DND-41 (cell line): Measurements from ENCODE around the gene RAB35.

Experiments used
- ATAC-seq: fragments of 200-7000 bp; cut with Tn5 transposase; 3 replicates; pipeline ENCODE4 v1.9.1; 2021; ENCODE audit warnings: low read depth; ENCODE audit not compliant: insufficient read depth
- DNase-seq: peaks from one replicate; pipeline ENCODE4 v3.0.0-alpha.2; 2020
- H2AFZ ChIP-seq: 2 replicates; pipeline ENCODE4 v1.6.0; 2012; ENCODE audit warnings: low read depth, low read length
- H3K27ac ChIP-seq: 2 replicates; pipeline ENCODE4 v1.5.1; 2012; ENCODE audit warnings: low read length, inconsistent platforms
- H3K27me3 ChIP-seq: fragments of 200-600 bp; sonication (generic); 2 replicates; pipeline ENCODE4 v1.6.0; 2012; ENCODE audit warnings: low read length, mild to moderate bottlenecking, inconsistent platforms; ENCODE audit not compliant: insufficient read depth, poor library complexity
- H3K36me3 ChIP-seq: 2 replicates; pipeline ENCODE4 v1.5.1; 2012; ENCODE audit warnings: low read length, inconsistent platforms; ENCODE audit not compliant: insufficient read depth
- H3K4me1 ChIP-seq: 2 replicates; pipeline ENCODE4 v1.5.1; 2012; ENCODE audit warnings: mild to moderate bottlenecking, low read length; ENCODE audit not compliant: insufficient read depth
- H3K4me2 ChIP-seq: 2 replicates; pipeline ENCODE4 v1.6.0; 2012; ENCODE audit warnings: mild to moderate bottlenecking, moderate library complexity, low read length, inconsistent platforms; ENCODE audit not compliant: insufficient read depth
- H3K4me3 ChIP-seq, 2 experiments: fragments of 200-600 bp in 1 of 2; shearing (Covaris generic) in 1 of 2; 2 replicates each; pipeline ENCODE4 v1.5.1; 2012 to 2016; ENCODE audit warnings: inconsistent platforms in 2 of 2, low read length in 2 of 2, mild to moderate bottlenecking in 2 of 2, low read depth in 1 of 2, moderate library complexity in 1 of 2
- H3K79me2 ChIP-seq: 2 replicates; pipeline ENCODE4 v1.6.0; 2012; ENCODE audit warnings: low read length, inconsistent platforms; ENCODE audit not compliant: insufficient read depth
- H3K9ac ChIP-seq: 2 replicates; pipeline ENCODE4 v1.6.0; 2012; ENCODE audit warnings: low read depth, mild to moderate bottlenecking, inconsistent platforms, low read length, moderate library complexity
- H3K9me3 ChIP-seq: 2 replicates; pipeline ENCODE4 v1.5.1; 2012; ENCODE audit warnings: low read length, moderate library complexity, mild to moderate bottlenecking, inconsistent platforms; ENCODE audit not compliant: insufficient read depth, severe bottlenecking
- H4K20me1 ChIP-seq: 2 replicates; pipeline ENCODE4 v1.6.0; 2012; ENCODE audit warnings: low read length; ENCODE audit not compliant: insufficient read depth
- CTCF ChIP-seq: IDR thresholded peaks from 2 replicates; pipeline ENCODE4 v1.5.1; 2012; ENCODE audit warnings: borderline replicate concordance, low read length, moderate library complexity, mild to moderate bottlenecking; ENCODE audit not compliant: poor library complexity, severe bottlenecking; ENCODE audit errors: extremely low read depth
- EZH2 ChIP-seq: IDR thresholded peaks from 3 replicates; pipeline ENCODE4 v1.6.1; 2012; ENCODE audit warnings: borderline replicate concordance, low read depth, mild to moderate bottlenecking, moderate library complexity, low read length, inconsistent platforms; ENCODE audit not compliant: severe bottlenecking

Gene RAB35

GRCh38 chr12:120132054-120132836 lies 15.7 kb upstream of the RAB35 start:
- no peak overlapping the region for H3K9ac ChIP-seq

GRCh38 chr12:120131116-120131515 lies 14.6 kb upstream of the RAB35 start:
- peaks cover 8% of the 10 kb centered on the region; the same call in 1 of the 2 replicates for H4K20me1 ChIP-seq

More at GRCh38 chr12:120132054-120132836, 15.7 kb upstream of the RAB35 start:
- Histone ChIP-seq H3K4me1 (no peaks in the 10 kb centered on the region), H3K9me3 (no peaks in the 10 kb centered on the region), H3K4me2 (no peak overlapping the region), H4K20me1 (peaks cover 8% of the 10 kb centered on the region; the same call in 1 of the 2 replicates), H3K79me2 (no peaks in the 10 kb centered on the region), H3K4me3 (no peak overlapping the region), H3K27me3 (no peaks in the 10 kb centered on the region), H3K36me3 (peaks cover 96% of the 10 kb centered on the region), H3K27ac (no peak overlapping the region), H2AFZ (no peak overlapping the region)
- no peak for ATAC-seq
- no peak for DNase-seq
- TF ChIP-seq EZH2 (no peak), CTCF (no peak)

GRCh38 chr12:120130011-120130410 lies 13.5 kb upstream of the RAB35 start:
- DNase-seq (no peak), ATAC-seq (no peak)
- Histone ChIP-seq H3K4me3 (no peak overlapping the region), H3K27me3 (no peaks in the 10 kb centered on the region), H3K4me1 (no peaks in the 10 kb centered on the region), H3K27ac (no peak overlapping the region), H3K4me2 (no peak overlapping the region), H4K20me1 (peaks cover 8% of the 10 kb centered on the region; the same call in 1 of the 2 replicates), H3K9me3 (no peaks in the 10 kb centered on the region), H3K79me2 (no peaks in the 10 kb centered on the region), H3K36me3 (peaks cover 84% of the 10 kb centered on the region), H2AFZ (no peak overlapping the region), H3K9ac (no peak overlapping the region)
- no peak for TF ChIP-seq CTCF
- TF ChIP-seq EZH2 = no peak

More at GRCh38 chr12:120131116-120131515, 14.6 kb upstream of the RAB35 start:
- Histone ChIP-seq H3K9me3 (no peaks in the 10 kb centered on the region), H3K36me3 (peaks cover 93% of the 10 kb centered on the region), H3K4me3 (no peak overlapping the region), H3K4me2 (no peak overlapping the region), H3K27ac (no peak overlapping the region), H3K27me3 (no peaks in the 10 kb centered on the region), H3K4me1 (no peaks in the 10 kb centered on the region), H3K9ac (no peak overlapping the region), H2AFZ (no peak overlapping the region), H3K79me2 (no peaks in the 10 kb centered on the region)
- ATAC-seq (no peak), DNase-seq (no peak)
- TF ChIP-seq EZH2 (no peak), CTCF (no peak)
